HG03442 (cell line): ENCODE results near the gene SLC25A34.

Experiments
- ATAC-seq: cut with Tn5 transposase; IDR thresholded peaks from one replicate; pipeline ENCODE4 v1.9.1; 2021; ENCODE audit warnings: mild to moderate bottlenecking, moderate library complexity; ENCODE audit not compliant: unreplicated experiment

SLC25A34 gene

DNA sequence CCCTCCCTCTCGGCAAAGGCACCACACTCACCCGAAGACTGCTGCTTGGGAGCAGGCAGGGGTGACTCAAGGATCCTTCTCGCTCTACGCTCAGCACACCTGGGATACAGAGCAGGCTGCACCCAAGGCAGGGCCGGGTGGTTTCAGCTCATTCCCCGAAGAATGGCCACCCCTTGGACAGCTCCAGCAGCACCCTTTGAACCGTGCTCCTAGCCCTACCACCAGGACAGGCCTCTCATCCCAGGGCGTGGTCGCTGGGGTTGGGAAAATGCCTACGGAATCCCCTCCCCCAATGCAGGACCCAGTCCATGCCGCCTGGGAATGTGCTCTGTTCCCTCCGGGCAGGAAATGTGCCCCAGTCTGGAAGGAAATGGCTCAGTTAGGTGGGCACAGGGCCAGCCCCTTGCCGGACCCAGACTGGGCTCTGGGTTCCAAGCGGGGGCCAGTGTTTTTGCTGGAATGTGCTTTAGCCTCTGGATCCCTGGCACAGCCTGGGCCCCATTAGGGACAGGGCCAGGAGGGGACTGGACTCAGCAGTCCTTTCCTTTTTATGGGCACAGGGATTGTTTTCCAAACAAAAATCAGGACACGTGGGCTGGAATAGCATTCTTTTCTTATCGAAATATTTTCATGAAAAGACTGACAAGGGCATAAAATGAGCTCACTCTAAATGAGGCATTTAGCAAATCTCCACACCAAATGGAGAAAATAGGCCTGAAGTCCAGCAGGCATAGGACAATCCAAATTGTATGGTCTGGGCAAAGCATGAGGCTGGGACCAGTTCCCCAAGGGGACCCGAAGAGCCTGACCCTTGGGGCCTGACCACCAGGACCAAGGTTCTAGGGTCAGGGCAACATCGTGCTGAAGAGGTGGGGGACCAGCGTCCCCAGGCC is 13.6 kb downstream of the SLC25A34 start:
- no peak for ATAC-seq

GRCh38 chr1:15750924-15751323 is 14.9 kb downstream of the SLC25A34 start:
- no peak for ATAC-seq

DNA sequence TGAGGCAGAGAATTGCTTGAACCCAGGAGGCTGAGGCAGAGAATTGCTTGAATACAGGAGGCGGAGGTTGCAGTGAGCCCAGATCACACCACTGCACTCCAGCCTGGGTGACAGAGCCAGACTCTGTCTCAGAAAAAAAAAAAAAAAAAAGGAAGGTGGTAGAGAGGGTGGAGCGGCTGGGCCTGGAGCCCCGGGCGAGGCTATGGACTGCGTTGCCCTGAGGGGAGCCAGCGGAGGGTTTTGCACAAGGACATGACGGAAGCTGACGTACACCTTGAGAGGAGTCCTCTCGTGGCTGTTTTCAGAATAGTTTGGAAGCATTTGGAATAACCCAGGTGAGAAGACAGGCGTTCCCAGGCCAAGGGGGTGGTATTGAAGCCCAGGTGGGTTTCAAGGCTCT is 15.7 kb downstream of the SLC25A34 start:
- ATAC-seq, result no peak

DNA sequence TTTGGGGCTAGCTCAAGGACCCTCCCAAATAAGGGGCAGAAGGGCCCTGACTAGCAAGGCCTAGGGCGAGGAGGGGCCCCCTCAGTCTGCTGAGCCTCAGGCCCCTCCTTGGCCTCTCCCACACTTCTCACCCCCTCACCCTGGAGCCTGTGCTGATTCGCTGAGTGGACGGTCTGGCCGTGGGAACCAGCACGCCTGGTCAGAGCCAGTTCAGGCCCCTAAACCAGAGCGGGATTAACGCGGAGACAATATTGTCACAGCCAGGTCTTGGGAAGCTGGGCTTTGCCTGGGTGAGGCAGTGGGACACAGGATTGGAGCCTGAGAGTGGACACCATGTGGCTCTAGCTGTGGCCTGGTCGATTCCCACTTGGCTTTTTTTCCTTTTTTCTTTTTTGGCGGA is 17.7 kb downstream of the SLC25A34 start:
- no peak for ATAC-seq

- ATAC-seq, result no peak
These were observed 19.1 kb downstream of the SLC25A34 start for GRCh38 chr1:15755021-15755645.

GRCh38 chr1:15755646-15756040 is 19.6 kb downstream of the SLC25A34 start:
- ATAC-seq, result no peak

DNA sequence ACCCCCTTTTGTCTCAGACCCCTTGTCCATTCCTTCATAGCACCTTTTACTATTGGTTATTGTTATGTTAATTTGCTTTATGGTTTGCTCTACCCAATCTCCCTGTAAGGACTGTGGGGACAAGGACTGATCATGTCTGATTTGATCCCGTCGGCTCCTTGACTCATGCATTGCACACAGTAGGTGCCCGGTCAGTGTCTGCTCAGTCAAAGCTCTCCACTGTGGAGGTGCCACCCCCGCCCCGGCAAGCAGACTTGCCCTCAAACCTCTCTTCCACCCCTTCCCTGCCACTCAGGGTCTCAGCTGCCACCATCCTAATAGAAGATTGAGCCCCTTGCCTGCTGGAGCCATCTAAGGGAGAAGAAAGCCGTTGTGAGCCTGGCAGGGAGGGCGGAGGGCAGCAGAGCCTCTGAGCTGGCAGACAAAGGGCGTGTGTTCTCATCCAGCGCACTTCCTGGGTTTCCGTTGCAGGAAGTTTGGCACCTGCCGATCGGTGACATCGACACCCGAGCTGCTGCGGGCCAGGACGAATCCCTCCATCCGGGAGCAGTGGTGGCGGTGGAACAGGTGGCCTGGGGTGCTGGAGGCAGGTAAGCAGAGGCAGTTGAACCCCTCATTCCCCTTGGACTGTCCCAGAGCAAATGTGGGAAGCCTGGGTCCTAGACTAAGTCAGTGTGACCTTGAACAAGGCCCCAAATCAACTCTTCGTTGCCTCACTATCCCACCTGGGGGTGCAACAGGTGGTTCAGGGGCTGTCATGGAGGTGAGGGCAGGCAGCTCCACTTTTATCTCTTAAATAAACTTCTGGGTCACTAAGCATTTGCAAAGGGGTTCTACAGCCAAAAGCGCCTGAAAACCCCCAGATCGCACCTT is 20.3 kb downstream of the SLC25A34 start:
- ATAC-seq, result no peak

DNA sequence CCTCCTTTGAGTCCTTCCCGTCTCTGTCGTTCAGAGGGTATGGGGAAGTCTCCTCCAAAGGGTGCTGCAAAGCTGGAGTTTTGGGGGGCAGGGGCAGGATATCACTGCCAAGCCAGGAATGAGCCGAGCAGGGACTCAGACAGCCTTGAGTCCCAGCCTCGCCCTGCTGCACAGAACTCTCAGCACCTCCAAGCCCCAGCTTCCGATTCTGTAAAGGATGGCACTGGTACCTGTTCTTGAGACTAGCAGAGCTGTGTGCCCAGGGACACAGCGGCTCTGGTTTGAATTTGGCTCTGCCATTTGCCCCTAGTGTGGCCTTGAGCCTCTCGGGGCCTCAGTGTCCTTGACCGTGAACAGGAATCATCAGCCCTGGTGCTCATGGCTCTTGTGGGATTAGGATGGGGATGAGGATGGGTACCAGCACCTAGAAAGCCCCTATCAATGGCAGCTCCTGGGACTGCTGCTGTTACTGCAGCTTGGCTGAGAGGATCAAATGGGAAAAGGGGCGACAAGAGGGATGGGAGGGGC is 21.0 kb downstream of the SLC25A34 start:
- ATAC-seq, result no peak

DNA sequence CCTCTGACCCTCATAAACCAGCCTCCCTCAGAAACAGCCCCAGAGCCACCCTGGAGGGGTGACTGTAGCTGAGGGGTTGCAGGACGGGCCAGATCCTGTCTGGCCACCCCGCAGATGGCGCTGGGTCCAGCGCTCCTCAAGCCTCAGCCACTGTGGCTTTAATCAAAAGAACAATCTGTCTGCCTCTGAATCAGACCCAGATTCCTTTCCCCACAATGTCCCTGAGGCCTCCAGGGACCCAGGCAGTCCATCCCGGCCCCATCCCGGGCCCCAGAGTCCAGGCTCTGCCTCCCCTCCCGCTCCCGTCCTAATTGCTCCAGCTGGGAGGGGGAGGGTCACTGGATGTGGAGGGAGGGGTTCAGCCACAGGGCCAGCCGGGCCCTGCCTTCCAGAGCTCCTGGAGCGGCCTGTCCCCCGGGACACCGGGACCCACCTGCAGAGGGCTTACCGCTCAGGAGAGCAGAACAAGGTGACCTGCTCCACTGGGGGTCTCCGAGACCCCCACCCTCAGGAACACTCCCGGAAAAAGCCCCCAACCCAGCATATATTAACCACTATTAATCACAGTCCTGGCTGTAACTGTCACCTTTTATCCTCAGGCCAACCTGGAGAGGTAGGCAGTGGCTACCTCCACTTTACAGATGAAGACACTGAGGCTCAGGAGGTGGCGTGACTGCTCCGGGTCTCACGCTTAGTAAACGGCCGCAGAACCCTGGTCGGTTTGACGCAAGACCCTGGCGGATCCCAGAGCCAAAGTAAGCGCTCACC is 21.7 kb downstream of the SLC25A34 start:
- ATAC-seq, result no peak

- no peak for ATAC-seq
These were observed 22.4 kb downstream of the SLC25A34 start, which contains the start of gene FBLIM1 for GRCh38 chr1:15758343-15758931. TSS of gene FBLIM1 (plus strand) at chr1:15758795. CDS start at chr1:15764984, 6,189 bp downstream.

DNA sequence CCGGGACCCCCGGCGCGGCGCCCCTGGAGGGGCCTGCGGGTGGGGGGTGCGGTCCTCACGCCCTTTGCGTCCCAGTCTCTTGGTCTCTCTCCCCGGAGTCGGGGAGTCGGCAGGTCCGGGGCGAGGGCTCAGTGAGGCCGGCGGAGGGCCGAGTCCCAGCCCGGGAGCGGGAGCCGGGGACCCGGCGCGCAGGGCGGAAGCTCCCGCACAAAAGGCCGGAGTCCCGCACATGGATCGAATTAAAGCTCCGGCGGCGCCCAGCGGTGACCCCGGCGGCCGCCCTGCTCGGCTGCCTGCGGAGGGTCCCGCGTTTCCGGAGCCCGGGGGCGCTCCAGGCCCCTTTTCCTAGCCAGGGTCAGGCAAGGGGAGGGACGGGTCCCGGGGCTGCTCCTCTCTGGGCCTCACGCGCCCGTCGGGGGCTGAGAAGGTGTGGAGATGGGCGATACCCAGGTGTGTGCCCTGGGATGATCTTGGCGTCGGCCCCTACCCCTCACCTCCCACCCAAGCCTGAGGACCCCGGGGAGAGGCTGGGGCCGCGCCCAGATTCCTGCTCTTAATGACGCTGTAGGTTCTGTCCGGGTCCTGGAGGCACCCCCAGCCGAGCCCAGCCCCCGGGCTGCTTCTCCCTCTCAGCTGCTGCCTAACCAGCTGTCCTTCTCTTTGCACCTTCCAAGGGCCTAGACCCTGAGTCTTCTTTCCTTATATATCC is 23.0 kb downstream of the SLC25A34 start:
- no peak for ATAC-seq

- no peak for ATAC-seq
These were observed 24.6 kb downstream of the SLC25A34 start for GRCh38 chr1:15760520-15761211.

DNA sequence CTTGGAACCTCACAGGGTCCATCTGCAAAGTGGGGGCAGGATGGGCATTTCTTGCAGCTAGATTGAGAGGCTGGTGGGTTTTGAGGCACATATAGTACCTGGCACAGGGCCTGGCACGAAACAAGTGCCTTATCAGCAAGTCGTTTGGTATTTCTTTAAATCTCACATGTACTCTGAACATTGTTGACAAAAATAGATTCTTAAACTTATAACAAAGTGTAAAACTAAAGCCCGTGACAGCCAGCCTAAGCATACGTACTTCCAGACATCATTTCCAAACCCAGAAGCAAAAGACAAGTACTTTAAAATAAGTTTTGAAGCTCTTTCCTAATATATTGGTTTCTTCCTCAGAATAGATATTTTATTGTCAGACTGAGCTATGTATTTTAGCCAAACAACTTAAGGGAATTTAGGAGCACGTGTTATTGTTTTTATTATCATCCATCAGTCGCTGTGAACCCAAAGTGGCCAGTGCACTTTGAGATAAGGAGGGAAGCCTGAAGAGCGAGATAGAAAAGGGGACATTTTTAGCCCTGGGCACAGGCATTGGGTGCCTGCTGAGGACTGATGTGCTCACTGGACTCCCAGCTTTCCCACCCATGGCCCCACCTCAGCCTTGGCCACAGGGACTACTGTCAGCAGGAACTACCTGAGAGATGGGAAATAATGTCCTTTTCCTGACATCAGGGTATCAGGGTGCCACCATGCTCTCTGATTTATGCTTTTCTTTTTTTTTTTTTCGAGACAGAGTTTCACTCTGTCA is 25.5 kb downstream of the SLC25A34 start:
- no peak for ATAC-seq

DNA sequence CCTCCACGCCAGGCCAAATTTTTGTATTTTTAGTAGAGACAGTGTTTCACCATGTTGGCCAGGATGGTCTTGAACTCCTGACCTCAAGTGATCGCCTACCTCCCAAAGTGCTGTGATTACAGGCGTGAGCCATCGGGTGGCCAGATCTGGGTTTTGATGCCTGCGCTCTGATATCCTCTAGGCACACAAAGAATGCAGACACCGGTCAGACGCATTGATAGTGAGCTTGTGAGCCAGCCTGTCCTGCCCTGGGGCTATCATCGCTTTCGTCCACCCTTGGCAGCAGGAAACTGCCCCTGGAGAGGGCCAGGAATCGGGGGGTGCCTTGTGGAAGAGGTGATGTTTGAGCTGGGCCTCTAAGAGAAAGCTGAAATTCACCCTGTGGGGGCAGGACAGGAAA is 26.5 kb downstream of the SLC25A34 start:
- ATAC-seq, result no peak

DNA sequence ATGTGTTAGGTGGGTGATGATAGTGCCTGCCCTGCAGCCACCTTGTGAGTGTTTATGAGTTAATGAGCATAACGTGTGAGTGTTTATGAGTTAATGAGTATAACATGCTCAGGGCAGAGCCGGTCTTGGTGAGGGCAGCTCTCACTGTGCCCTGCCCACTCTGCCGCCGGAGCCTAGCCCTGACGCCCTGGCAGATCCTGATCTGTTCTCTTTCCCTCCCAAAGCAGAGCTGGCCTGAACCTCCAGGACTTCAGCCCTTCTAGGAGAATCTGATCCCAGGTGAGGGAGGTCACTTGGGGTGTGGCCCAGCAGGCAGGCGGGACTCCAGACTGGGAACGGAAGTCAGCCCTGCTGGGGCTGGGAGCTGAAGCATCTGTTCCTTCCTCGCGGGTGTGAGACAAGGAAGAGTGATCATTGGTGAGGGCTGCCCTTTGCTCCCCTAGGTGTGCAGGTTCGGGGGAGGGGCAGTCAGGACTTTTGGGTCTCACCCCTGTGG is 28.3 kb downstream of the SLC25A34 start:
- no peak for ATAC-seq

- no peak for ATAC-seq
These were observed 28.8 kb downstream of the SLC25A34 start for GRCh38 chr1:15764890-15765289.

GRCh38 chr1:15765495-15766194 is 29.6 kb downstream of the SLC25A34 start:
- ATAC-seq, result no peak
